Mononuclear cell (primary cell): Measurements from ENCODE around the gene ACAD9. TPM values are rescaled to one million over a fixed set of nuclear protein-coding genes. Genes with fewer than 3 reads are reported as not detected.
"Not testable (repeated sequence)": the region's sequence is repeated elsewhere in the genome, so short reads cannot be mapped to it uniquely, and the experiment has no call there.

ENCODE experiments used
- H3K27me3 ChIP-seq: 2 replicates; pipeline ENCODE4 v1.6.0; 2011; ENCODE audit warnings: low read length, control low read depth; ENCODE audit not compliant: insufficient read depth
- H3K4me1 ChIP-seq: 2 replicates; pipeline ENCODE4 v1.5.1; 2011; ENCODE audit warnings: mild to moderate bottlenecking, low read length, control low read depth; ENCODE audit not compliant: insufficient read depth
- H3K4me3 ChIP-seq: 2 replicates; pipeline ENCODE4 v1.5.1; 2011; ENCODE audit warnings: mild to moderate bottlenecking, low read length, moderate library complexity
- H3K9me3 ChIP-seq: 2 replicates; pipeline ENCODE4 v1.5.1; 2011; ENCODE audit warnings: low read depth, mild to moderate bottlenecking, control low read depth, low read length
- total RNA-seq: library from RNA; depleted of rRNA; stranded (reverse); fragments of >200 nt; gene quantifications from one replicate; pipeline ENCODE4 v1.2.3, GENCODE V29; 2012

ACAD9 gene
- total RNA-seq, 1 donor: 23.0 TPM

- Histone ChIP-seq H3K4me1 (peaks cover 26% of the 10 kb centered on the region), H3K4me3 (no peak overlapping the region), H3K27me3 (no peaks in the 10 kb centered on the region), H3K9me3 (no peaks in the 10 kb centered on the region)
Observed at GRCh38 chr3:128873244-128874022, 6.0 kb upstream of the ACAD9 start.

GRCh38 chr3:128874481-128875180 lies 4.8 kb upstream of the ACAD9 start:
- H3K4me1 ChIP-seq: peaks cover 33% of the 10 kb centered on the region
- H3K9me3 ChIP-seq: no peaks in the 10 kb centered on the region
- no peak overlapping the region for H3K4me3 ChIP-seq
- H3K27me3 ChIP-seq: no peaks in the 10 kb centered on the region

GRCh38 chr3:128875556-128876120 lies 3.8 kb upstream of the ACAD9 start:
- H3K9me3 ChIP-seq: no peaks in the 10 kb centered on the region
- no peak overlapping the region for H3K4me3 ChIP-seq
- H3K27me3 ChIP-seq: no peaks in the 10 kb centered on the region
- peaks cover 43% of the 10 kb centered on the region for H3K4me1 ChIP-seq

GRCh38 chr3:128878011-128878457 lies 1.4 kb upstream of the ACAD9 start:
- Histone ChIP-seq H3K9me3 (no peaks in the 10 kb centered on the region), H3K4me3 (no peak overlapping the region), H3K4me1 (peaks cover 46% of the 10 kb centered on the region), H3K27me3 (no peaks in the 10 kb centered on the region)

- Histone ChIP-seq H3K9me3 (no peaks in the 10 kb centered on the region), H3K4me1 (peaks cover 46% of the 10 kb centered on the region), H3K27me3 (no peaks in the 10 kb centered on the region), H3K4me3 (peak overlapping the region; percentile 79)
Observed at GRCh38 chr3:128878556-128879124, 780 bp upstream of the ACAD9 start.

GRCh38 chr3:128879991-128880390 lies 571 bp downstream of the ACAD9 start:
- Histone ChIP-seq H3K9me3 (no peaks in the 10 kb centered on the region), H3K27me3 (no peaks in the 10 kb centered on the region), H3K4me3 (peak overlapping the region; percentile 79), H3K4me1 (peaks cover 46% of the 10 kb centered on the region)

- not testable (repeated sequence) for H3K27me3 ChIP-seq, H3K4me3 ChIP-seq, H3K9me3 ChIP-seq
- peaks cover 43% of the 10 kb centered on the region for H3K4me1 ChIP-seq
Observed at GRCh38 chr3:128880455-128880854, 1.0 kb downstream of the ACAD9 start.

GRCh38 chr3:128881576-128881975 lies 2.2 kb downstream of the ACAD9 start:
- no peak overlapping the region for H3K4me3 ChIP-seq
- no peaks in the 10 kb centered on the region for H3K27me3 ChIP-seq
- H3K9me3 ChIP-seq: no peaks in the 10 kb centered on the region
- peaks cover 33% of the 10 kb centered on the region for H3K4me1 ChIP-seq

GRCh38 chr3:128882719-128883118 lies 3.3 kb downstream of the ACAD9 start:
- H3K9me3 ChIP-seq: no peaks in the 10 kb centered on the region
- peaks cover 27% of the 10 kb centered on the region for H3K4me1 ChIP-seq
- no peaks in the 10 kb centered on the region for H3K27me3 ChIP-seq
- H3K4me3 ChIP-seq: no peak overlapping the region

GRCh38 chr3:128884992-128885391 lies 5.6 kb downstream of the ACAD9 start:
- Histone ChIP-seq H3K4me1 (peaks cover 9% of the 10 kb centered on the region), H3K27me3 (no peaks in the 10 kb centered on the region), H3K4me3 (no peak overlapping the region), H3K9me3 (no peaks in the 10 kb centered on the region)

GRCh38 chr3:128889139-128889894 lies 9.9 kb downstream of the ACAD9 start:
- Histone ChIP-seq H3K27me3 (no peaks in the 10 kb centered on the region), H3K9me3 (no peaks in the 10 kb centered on the region), H3K4me3 (no peak overlapping the region), H3K4me1 (no peaks in the 10 kb centered on the region)

- no peak overlapping the region for H3K4me3 ChIP-seq
- H3K27me3 ChIP-seq: no peaks in the 10 kb centered on the region
- H3K9me3 ChIP-seq: no peaks in the 10 kb centered on the region
- H3K4me1 ChIP-seq: no peaks in the 10 kb centered on the region
Observed at GRCh38 chr3:128895843-128896697, 16.6 kb downstream of the ACAD9 start.

- Histone ChIP-seq H3K4me3 (no peak overlapping the region), H3K27me3 (no peaks in the 10 kb centered on the region), H3K4me1 (no peaks in the 10 kb centered on the region), H3K9me3 (no peaks in the 10 kb centered on the region)
Observed at GRCh38 chr3:128902426-128902825, 23.0 kb downstream of the ACAD9 start.

- Histone ChIP-seq H3K9me3 (no peaks in the 10 kb centered on the region), H3K4me1 (no peaks in the 10 kb centered on the region), H3K27me3 (no peaks in the 10 kb centered on the region), H3K4me3 (no peak overlapping the region)
Observed at GRCh38 chr3:128903501-128903900, 24.1 kb downstream of the ACAD9 start.
